Mesodermal cell (in vitro differentiated cells): ENCODE data around the gene ATP1B3. TPM values are rescaled to one million over a fixed set of nuclear protein-coding genes. Genes with fewer than 3 reads are reported as not detected.

ENCODE experiments used
- H3K27ac ChIP-seq: 2 replicates; pipeline ENCODE4 v1.7.0; 2013; ENCODE audit warnings: mild to moderate bottlenecking, low read depth, low read length, moderate library complexity; ENCODE audit not compliant: severe bottlenecking
- H3K36me3 ChIP-seq: 2 replicates; pipeline ENCODE4 v1.7.1; 2013; ENCODE audit warnings: mild to moderate bottlenecking, low read length, moderate library complexity; ENCODE audit not compliant: control insufficient read depth, insufficient read depth
- H3K4me1 ChIP-seq: one replicate; pipeline ENCODE4 v1.7.1; 2013; ENCODE audit warnings: mild to moderate bottlenecking, low read length; ENCODE audit not compliant: insufficient read depth, control insufficient read depth, poor library complexity, severe bottlenecking
- H3K4me3 ChIP-seq: 2 replicates; pipeline ENCODE4 v1.7.0; 2013; ENCODE audit warnings: low read length, control low read depth, mild to moderate bottlenecking; ENCODE audit not compliant: insufficient read depth, poor library complexity, severe bottlenecking; ENCODE audit errors: extremely low read depth
- H3K9me3 ChIP-seq: 2 replicates; pipeline ENCODE4 v1.7.1; 2013; ENCODE audit warnings: mild to moderate bottlenecking, low read length, moderate library complexity; ENCODE audit not compliant: control insufficient read depth
- WGBS, 2 experiments: methylation state at CpG; one replicate each; pipeline ENCODE4 v1.1.5; 2013; ENCODE audit warnings: missing lambda C conversion rate in 2 of 2; ENCODE audit not compliant: insufficient coverage in 2 of 2; 5-methylcytosine and 5-hydroxymethylcytosine counted together
- polyA plus RNA-seq, 2 experiments: library from polyadenylated mRNA; stranded (reverse); fragments of 50-300 nt; gene quantifications; one replicate each; pipeline ENCODE4 v1.2.3, GENCODE V29; 2013

Gene ATP1B3
- 227 TPM for polyA plus RNA-seq (2013, experiment 1 of 2)
- 205 TPM for polyA plus RNA-seq (2013, experiment 2 of 2)

DNA sequence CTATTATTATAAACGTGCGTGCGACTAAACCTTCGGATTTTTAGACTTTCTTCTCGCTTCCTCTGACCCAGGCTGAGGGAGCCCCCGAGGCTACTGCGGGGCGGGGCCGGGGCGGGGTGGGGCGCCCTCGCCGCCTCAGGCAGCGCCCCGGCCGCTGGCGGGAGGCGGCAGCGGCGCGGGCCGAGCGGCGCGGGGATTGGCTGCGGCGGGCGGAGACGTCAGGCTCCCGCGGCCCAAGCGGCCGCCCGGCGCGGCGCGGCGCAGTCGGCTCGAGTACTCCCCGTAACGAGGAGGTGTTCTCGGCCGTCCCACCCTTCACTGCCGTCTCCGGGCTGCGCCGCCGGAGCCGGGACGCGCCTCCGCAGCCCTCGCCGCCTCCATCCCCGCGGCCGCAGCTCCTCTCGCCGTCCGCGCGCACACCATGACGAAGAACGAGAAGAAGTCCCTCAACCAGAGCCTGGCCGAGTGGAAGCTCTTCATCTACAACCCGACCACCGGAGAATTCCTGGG, at the start of gene ATP1B3:
ATP1B3 (plus strand) TSS at position 263 of the 510 bp plus-strand sequence; CDS start at position 422, 159 bp downstream.
- peak within 1 kb of the TSS; percentile 96 for H3K27ac ChIP-seq
- no peaks in the 10 kb centered on the region for H3K9me3 ChIP-seq
- peaks cover 7% of the 10 kb centered on the region for H3K4me1 ChIP-seq
- H3K36me3 ChIP-seq: peaks cover 13% of the 10 kb centered on the region
- 0% methylated on average over 54 to 63 of the region's 69 CpGs for WGBS, 2 experiments
- peak within 1 kb of the TSS; percentile 85 for H3K4me3 ChIP-seq

DNA sequence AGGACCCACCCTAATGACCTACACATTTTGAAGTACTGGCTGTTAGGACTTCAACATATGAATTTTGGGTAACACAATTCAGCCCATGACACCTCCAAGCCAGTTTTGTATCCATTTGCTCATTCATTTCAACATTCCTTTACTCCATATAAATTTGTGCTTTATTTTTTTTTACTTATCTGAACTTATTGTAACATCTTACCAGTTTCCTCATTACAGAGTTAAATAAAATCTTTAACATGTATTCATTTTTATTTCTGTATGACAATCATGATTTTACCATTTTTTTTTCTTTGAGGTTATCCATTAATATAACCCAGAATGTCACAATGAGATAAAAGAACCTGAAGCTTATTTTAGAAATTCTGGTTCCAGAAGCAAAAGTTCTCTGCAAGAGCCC, 48.0 kb upstream of the ATP1B3 start:
- no peaks in the 10 kb centered on the region for H3K4me1 ChIP-seq
- no peak overlapping the region for H3K27ac ChIP-seq
- no peak overlapping the region for H3K4me3 ChIP-seq
- no peaks in the 10 kb centered on the region for H3K36me3 ChIP-seq
- no peaks in the 10 kb centered on the region for H3K9me3 ChIP-seq

DNA sequence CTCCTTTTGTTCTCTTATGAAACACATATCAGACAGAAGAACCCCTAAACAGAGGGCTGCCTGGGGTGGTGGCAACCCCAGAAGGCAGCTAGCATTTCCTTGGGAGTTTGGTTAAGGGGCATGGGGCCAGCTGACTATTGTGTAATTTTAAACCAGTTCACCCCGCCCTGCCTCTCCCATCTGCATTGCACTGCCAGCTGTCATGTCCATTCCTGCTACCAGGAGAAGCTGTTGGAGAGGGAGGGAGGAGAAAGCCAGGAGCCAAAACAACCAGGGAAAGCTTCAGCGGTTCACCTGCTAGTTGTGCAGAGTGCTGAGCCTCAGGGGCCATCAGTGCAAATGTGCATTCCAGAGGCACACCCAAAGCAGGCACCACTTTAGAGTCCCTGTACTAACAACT, 47.6 kb upstream of the ATP1B3 start:
- Histone ChIP-seq H3K9me3 (no peaks in the 10 kb centered on the region), H3K4me3 (no peak overlapping the region), H3K36me3 (no peaks in the 10 kb centered on the region), H3K27ac (no peak overlapping the region), H3K4me1 (no peaks in the 10 kb centered on the region)
- WGBS, 2 experiments: 31 to 100% methylated on average over 1 to 2 of the region's 2 CpGs

DNA sequence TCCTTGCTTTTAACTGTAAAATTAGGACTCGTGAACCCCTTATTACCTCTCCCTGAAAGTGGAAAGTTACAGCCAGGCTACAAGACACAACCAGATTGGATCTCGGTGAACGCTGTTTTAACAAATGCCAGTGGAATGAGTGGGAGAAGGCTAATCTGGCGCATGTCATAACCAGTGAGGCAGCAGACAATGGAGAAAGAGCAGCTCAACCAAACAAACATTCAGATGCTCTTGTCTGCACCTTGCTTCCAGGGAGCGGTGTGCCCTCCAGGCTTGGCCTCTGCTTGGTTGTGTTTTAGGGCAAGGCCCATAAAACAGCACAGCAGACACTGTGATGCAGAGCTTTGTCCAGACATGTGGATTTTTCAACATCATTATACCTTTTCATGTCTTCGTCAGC, 45.9 kb upstream of the ATP1B3 start:
- H3K36me3 ChIP-seq: no peaks in the 10 kb centered on the region
- 97 to 100% methylated on average over 3 to 5 of the region's 6 CpGs for WGBS, 2 experiments
- no peaks in the 10 kb centered on the region for H3K4me1 ChIP-seq
- no peaks in the 10 kb centered on the region for H3K9me3 ChIP-seq
- H3K27ac ChIP-seq: no peak overlapping the region
- no peak overlapping the region for H3K4me3 ChIP-seq

- Histone ChIP-seq H3K4me1 (no peaks in the 10 kb centered on the region), H3K36me3 (no peaks in the 10 kb centered on the region), H3K27ac (no peak overlapping the region), H3K4me3 (no peak overlapping the region), H3K9me3 (no peaks in the 10 kb centered on the region)
- 86 to 90% methylated on average over 2 of the region's 3 CpGs for WGBS, 2 experiments
Measured at GRCh38 chr3:141834292-141834691, 42.2 kb upstream of the ATP1B3 start.

DNA sequence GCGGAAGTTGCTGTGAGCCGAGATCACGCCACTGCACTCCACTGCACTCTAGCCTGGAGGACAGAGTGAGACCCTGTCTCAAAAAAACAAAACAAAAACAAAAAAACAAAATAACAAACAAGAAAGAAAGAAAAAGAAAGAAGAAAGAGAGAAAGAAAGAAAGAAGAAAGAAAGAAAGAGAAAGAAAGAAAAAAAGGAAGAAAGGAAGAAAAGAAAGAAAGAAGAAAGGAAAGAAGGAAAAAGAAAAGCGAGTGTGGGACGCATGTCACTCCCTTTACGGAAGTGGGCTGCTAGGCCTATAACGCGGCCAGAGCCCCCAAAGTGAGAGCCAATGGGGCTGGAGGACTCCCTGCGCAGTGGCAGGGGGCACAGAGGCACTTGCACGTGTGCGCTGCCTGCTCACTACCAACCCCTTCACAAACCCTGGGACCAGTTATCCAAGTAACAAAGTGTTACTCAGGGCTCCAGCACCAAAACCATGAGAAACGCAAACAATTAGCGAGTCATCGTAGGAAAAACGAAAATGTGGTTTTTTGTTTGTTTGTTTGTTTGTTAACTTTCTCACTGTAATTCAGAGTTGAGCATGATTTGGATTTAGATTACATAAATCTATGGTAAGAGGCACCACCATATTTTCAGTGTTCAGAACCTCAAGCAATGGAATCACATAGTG, 40.8 kb upstream of the ATP1B3 start:
- no peak overlapping the region for H3K27ac ChIP-seq
- no peaks in the 10 kb centered on the region for H3K36me3 ChIP-seq

GRCh38 chr3:141839389-141839788, 37.1 kb upstream of the ATP1B3 start:
- H3K4me3 ChIP-seq: no peak overlapping the region
- no peaks in the 10 kb centered on the region for H3K9me3 ChIP-seq
- no peaks in the 10 kb centered on the region for H3K36me3 ChIP-seq
- H3K4me1 ChIP-seq: peaks cover 7% of the 10 kb centered on the region
- H3K27ac ChIP-seq: no peak overlapping the region

More for the DNA sequence above, 40.8 kb upstream of the ATP1B3 start:
- no peak overlapping the region for H3K4me3 ChIP-seq
- H3K9me3 ChIP-seq: no peaks in the 10 kb centered on the region
- peaks cover 4% of the 10 kb centered on the region for H3K4me1 ChIP-seq
- WGBS, 2 experiments: 87 to 94% methylated on average over 9 to 12 of the region's 15 CpGs

DNA sequence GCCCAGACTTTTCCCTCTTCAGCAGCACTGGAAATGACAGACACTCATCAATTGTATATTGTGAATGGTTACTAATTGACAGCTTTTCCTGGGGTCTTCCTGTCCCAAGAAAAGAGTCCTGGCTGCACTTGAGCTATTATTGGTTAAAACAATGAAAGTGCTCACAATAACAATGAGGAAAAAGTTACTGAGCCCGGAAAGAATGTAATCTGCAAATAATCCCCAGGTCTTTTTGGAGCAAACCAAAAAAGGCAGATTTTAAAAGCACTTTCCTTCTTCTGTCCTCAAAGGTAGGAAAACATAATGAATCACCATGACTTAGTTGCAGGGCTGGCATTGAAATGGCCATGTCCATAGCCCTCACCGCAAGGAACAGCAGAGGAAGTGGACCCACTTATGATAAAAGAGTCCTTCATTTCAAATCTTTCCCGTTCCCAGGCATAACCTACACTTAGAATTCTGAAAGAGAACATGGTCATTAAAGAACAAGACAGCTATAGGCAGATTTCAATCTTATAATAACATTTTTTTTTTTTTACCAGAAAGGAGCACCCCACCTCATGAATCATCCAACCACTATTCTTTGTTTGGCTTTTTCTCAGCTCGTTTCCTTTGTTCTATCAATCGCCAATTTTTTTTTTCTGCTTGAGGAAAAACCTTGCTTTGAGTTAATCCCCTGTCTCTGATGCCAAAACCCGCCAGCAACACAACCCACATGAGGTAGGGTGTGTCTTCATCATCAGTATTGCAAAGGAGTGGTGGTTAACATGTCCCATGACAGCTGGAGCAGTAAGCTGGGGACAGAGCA, 35.5 kb upstream of the ATP1B3 start:
- H3K4me1 ChIP-seq: peaks cover 7% of the 10 kb centered on the region
- 81 to 88% methylated on average over 4 to 5 of the region's 6 CpGs for WGBS, 2 experiments
- H3K4me3 ChIP-seq: no peak overlapping the region
- H3K27ac ChIP-seq: peak overlapping the region; percentile 59
- no peaks in the 10 kb centered on the region for H3K9me3 ChIP-seq
- H3K36me3 ChIP-seq: no peaks in the 10 kb centered on the region

GRCh38 chr3:141844108-141844507, 32.3 kb upstream of the ATP1B3 start:
- H3K4me3 ChIP-seq: no peak overlapping the region
- peaks cover 7% of the 10 kb centered on the region for H3K4me1 ChIP-seq
- H3K36me3 ChIP-seq: no peaks in the 10 kb centered on the region
- no peak overlapping the region for H3K27ac ChIP-seq
- no peaks in the 10 kb centered on the region for H3K9me3 ChIP-seq
- WGBS, 2 experiments: no CpG with 5 or more reads among the region's 1 CpG

GRCh38 chr3:141844812-141845211, 31.6 kb upstream of the ATP1B3 start:
- WGBS, 2 experiments: 80 to 88% methylated on average over 1 to 2 of the region's 2 CpGs
- H3K27ac ChIP-seq: no peak overlapping the region
- H3K36me3 ChIP-seq: no peaks in the 10 kb centered on the region
- no peaks in the 10 kb centered on the region for H3K9me3 ChIP-seq
- H3K4me1 ChIP-seq: peaks cover 7% of the 10 kb centered on the region
- no peak overlapping the region for H3K4me3 ChIP-seq
